Nephron (organoid): ENCODE measurements around the gene CSNK2A3.

Experiments used
- H3K27ac Mint-ChIP-seq, 3 experiments: 2 replicates each; pipeline ENCODE4 v1.8.0; 2020; ENCODE audit warnings: mixed read lengths in 3 of 3, mild to moderate bottlenecking in 2 of 3, moderate library complexity in 1 of 3
- H3K27me3 Mint-ChIP-seq: 2 replicates; pipeline ENCODE4 v1.8.0; 2021; ENCODE audit warnings: low read depth, mild to moderate bottlenecking, moderate library complexity, mixed read lengths
- H3K36me3 Mint-ChIP-seq: 2 replicates; pipeline ENCODE4 v1.8.0; 2020; ENCODE audit warnings: low read depth, mixed read lengths
- H3K4me1 Mint-ChIP-seq: 2 replicates; pipeline ENCODE4 v1.8.0; 2020; ENCODE audit warnings: mixed read lengths
- H3K4me3 Mint-ChIP-seq, 3 experiments: 2 replicates each; pipeline ENCODE4 v1.8.0; 2020; ENCODE audit warnings: mild to moderate bottlenecking in 3 of 3, mixed read lengths in 3 of 3, moderate library complexity in 2 of 3
- H3K9me3 Mint-ChIP-seq: 2 replicates; pipeline ENCODE4 v1.8.0; 2020; ENCODE audit warnings: mixed read lengths
- TF ChIP-seq, protein P1 (sequence below), 3 experiments: fragments of 200-600 bp; sonication (generic); IDR thresholded peaks; one replicate each; pipeline ENCODE4 v1.5.0; 2021; ENCODE audit warnings: antibody characterized with exemption in 3 of 3; ENCODE audit not compliant: unreplicated experiment in 3 of 3

CSNK2A3 gene

DNA sequence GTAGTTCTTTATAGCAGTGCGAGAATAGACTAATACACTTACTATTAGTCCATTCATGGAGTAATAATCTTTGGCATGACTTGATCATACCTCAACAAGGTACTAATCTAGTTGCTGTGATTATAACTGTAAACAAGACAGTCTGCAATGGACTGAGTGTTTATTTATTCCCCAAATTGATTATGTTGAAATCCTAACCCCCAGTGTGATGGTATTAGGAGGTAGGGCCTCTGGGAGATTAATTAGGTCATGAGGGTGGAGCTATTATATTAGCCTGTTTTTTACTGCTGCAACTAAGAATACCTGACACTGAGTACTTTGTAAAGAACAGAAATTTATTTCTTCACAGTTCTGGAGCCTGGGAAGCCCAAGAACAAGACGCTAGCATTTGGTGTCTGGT lies 30.9 kb upstream of the CSNK2A3 start:
- no peaks in the 10 kb centered on the region for H3K36me3 Mint-ChIP-seq
- peaks cover 17% of the 10 kb centered on the region for H3K27me3 Mint-ChIP-seq
- no peak overlapping the region for H3K27ac Mint-ChIP-seq
- peaks cover 11% of the 10 kb centered on the region for H3K4me1 Mint-ChIP-seq
- no peak overlapping the region for H3K4me3 Mint-ChIP-seq
- TF ChIP-seq, protein P1, sequence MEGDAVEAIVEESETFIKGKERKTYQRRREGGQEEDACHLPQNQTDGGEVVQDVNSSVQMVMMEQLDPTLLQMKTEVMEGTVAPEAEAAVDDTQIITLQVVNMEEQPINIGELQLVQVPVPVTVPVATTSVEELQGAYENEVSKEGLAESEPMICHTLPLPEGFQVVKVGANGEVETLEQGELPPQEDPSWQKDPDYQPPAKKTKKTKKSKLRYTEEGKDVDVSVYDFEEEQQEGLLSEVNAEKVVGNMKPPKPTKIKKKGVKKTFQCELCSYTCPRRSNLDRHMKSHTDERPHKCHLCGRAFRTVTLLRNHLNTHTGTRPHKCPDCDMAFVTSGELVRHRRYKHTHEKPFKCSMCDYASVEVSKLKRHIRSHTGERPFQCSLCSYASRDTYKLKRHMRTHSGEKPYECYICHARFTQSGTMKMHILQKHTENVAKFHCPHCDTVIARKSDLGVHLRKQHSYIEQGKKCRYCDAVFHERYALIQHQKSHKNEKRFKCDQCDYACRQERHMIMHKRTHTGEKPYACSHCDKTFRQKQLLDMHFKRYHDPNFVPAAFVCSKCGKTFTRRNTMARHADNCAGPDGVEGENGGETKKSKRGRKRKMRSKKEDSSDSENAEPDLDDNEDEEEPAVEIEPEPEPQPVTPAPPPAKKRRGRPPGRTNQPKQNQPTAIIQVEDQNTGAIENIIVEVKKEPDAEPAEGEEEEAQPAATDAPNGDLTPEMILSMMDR (IDR thresholded peaks at IDR 0.05; ENCODE audit: unreplicated experiment in 3 of 3): no peak
- H3K9me3 Mint-ChIP-seq: no peaks in the 10 kb centered on the region

DNA sequence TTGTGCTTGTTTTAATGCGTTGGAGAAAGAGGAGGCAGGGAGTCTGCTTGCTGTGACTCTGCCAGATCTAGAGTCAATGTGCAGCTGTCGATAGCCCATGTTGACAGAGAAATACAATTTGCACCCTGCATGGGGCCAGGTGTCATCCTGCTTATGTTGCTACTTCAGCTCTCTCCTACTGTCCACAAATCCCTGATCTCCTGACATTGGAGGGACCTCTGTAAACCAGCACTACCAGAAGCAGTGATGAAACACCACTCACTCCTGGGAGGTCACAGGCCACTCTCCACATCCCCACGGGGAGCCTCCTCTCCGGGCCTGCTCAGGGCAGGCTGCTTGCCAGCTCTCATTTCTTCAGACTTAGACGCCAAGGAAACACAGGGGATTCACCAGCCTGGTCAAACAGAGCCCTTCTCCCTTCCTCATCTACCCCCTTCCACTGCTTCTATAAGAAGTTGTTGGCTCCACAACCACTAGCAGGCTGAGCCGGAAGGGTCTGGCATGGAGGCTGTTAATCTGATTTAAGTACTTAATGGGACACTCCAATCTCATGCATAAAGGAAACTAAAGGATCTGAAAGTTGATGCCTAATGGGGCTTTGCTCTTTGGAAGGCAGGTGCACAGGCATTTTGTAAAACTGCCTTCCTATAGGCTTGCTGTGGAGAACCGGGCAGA lies 29.9 kb upstream of the CSNK2A3 start:
- TF ChIP-seq, protein P1 (IDR thresholded peaks at IDR 0.05; ENCODE audit: unreplicated experiment in 3 of 3): no peak
- Mint-ChIP-seq H3K36me3 (no peaks in the 10 kb centered on the region), H3K27ac (no peak overlapping the region), H3K9me3 (no peaks in the 10 kb centered on the region), H3K4me1 (peaks cover 10% of the 10 kb centered on the region), H3K27me3 (peaks cover 20% of the 10 kb centered on the region), H3K4me3 (no peak overlapping the region)

DNA sequence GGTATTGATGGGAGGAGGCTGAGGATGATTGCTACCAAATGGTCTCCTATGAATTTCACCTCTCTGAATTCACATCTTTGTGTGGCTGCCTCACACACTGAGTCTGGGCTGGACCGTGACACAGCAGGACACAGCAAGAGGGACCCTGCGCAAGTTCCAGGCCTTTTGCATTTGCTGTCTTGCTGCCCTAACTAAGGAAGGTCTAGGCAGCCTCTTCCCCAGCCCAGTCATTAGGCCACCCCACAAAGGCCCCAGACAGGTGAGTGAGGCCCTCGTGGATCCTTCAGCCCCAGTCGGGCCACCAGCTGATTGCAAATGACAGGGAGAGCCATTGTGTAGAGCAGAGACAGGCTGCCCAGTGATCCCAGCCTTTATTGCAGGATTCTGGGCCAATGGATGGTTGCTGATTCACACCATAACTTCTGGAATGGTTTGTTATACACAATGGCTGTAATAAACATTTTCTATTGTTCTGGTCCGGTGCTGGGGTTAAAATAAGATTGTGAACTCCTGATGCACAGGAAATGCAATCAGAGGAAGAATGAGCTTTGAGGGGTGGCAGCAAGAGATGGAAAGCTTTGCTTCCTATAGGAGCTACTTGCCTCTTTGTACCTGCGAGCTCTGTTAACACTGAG lies 28.5 kb upstream of the CSNK2A3 start:
- peaks cover 24% of the 10 kb centered on the region for H3K27me3 Mint-ChIP-seq
- no peaks in the 10 kb centered on the region for H3K4me1 Mint-ChIP-seq
- TF ChIP-seq, protein P1 (IDR thresholded peaks at IDR 0.05; ENCODE audit: unreplicated experiment in 3 of 3): no peak
- no peak overlapping the region for H3K4me3 Mint-ChIP-seq
- H3K27ac Mint-ChIP-seq: no peak overlapping the region
- no peaks in the 10 kb centered on the region for H3K9me3 Mint-ChIP-seq
- H3K36me3 Mint-ChIP-seq: no peaks in the 10 kb centered on the region

DNA sequence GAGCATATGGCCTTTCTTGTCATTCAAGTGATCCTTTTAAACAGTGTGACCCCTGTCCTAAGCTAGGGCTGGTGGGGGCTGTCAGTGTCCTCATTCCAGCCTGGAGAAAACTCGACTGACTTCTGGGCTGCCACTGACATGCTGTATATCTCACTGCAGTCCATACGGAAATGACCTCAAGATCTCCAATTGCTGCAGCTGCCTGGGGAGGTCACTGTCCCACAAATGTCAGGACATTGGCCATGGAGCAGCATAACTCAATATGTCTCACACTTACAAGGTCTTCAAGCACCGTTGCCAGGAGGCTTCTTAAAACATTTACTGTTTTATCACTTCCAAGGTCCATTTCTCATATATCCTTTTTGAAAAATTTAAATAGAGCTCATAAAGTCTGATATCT lies 27.8 kb upstream of the CSNK2A3 start:
- peaks cover 27% of the 10 kb centered on the region for H3K27me3 Mint-ChIP-seq
- no peaks in the 10 kb centered on the region for H3K36me3 Mint-ChIP-seq
- no peak overlapping the region for H3K4me3 Mint-ChIP-seq
- no peak overlapping the region for H3K27ac Mint-ChIP-seq
- TF ChIP-seq, protein P1 (IDR thresholded peaks at IDR 0.05; ENCODE audit: unreplicated experiment in 3 of 3): no peak
- no peaks in the 10 kb centered on the region for H3K9me3 Mint-ChIP-seq
- H3K4me1 Mint-ChIP-seq: no peaks in the 10 kb centered on the region

DNA sequence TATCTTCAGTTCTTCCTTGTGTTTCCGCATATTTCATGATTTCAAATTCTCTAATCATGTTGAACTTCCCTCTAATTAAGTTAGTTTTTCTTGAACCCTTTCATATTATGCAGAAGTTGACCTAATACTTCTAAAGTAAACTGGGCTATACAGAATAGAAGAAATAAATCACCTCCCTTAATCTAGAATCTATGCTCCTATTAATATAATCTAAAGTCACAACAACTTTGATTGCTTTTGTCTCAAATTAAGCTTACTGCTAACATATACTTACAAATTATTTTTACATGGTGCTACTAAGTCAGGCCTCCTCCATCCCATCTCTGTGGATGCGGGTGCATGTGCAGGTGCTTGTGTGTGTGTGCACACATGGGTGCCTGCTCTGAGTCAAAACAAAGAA lies 27.3 kb upstream of the CSNK2A3 start:
- Mint-ChIP-seq H3K4me3 (no peak overlapping the region), H3K27ac (no peak overlapping the region), H3K27me3 (peaks cover 27% of the 10 kb centered on the region), H3K9me3 (no peaks in the 10 kb centered on the region), H3K4me1 (no peaks in the 10 kb centered on the region), H3K36me3 (no peaks in the 10 kb centered on the region)
- TF ChIP-seq, protein P1 (IDR thresholded peaks at IDR 0.05; ENCODE audit: unreplicated experiment in 3 of 3): no peak

DNA sequence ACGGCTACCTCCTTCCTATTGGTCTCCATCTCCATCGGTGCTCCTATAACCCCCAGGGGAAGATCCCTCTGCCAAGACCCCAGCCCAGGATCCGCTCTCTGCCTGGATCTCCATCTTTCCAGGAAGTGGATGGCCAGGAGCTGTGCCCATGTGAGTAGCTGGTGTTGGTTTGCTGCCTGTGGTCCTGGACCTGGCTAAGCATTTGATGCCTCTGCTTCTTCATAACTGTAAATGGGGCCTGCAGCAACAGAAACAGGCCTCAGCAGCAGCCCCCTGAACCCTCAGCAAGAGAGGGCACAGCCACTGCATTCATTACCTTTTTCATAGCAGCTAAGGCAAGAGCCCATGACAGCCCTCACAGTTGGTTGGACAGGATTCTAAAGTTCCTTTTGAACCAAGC lies 26.6 kb upstream of the CSNK2A3 start:
- Mint-ChIP-seq H3K9me3 (no peaks in the 10 kb centered on the region), H3K4me1 (no peaks in the 10 kb centered on the region), H3K36me3 (no peaks in the 10 kb centered on the region), H3K27me3 (peaks cover 23% of the 10 kb centered on the region), H3K4me3 (no peak overlapping the region), H3K27ac (no peak overlapping the region)
- TF ChIP-seq, protein P1 (IDR thresholded peaks at IDR 0.05; ENCODE audit: unreplicated experiment in 3 of 3): no peak
